ENCODE data around the gene UGCG.

DNA sequence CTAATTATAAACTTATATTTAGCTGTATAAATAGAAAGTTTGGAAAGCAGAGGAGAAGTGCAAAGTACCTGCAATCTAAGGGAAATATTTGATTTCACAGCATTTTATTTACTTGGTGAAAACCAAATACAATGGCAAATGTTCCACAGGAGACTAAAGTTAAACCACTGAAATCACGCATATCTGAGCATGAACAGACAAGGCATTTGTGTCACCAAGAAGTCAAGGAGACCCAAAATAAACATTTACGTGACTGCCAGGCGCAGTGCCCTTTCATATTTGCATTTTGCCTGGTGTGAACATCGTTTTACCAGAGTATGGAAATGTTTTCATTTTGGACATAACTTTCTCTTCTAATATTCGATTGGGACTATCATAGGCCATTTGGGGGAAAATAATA lies 20.6 kb downstream of the UGCG start:
- TF ChIP-seq EP300 (IDR thresholded peaks at IDR 0.05; ENCODE audit: borderline replicate concordance) (no peak), TAF1 (IDR thresholded peaks at IDR 0.05; ENCODE audit: low read depth) (no peak), RAD21 (IDR thresholded peaks at IDR 0.05; ENCODE audit: low read depth) (no peak), YY1 (IDR thresholded peaks at IDR 0.05; ENCODE audit: low read depth) (no peak), ZBTB7A (IDR thresholded peaks at IDR 0.05; ENCODE audit: low read depth) (no peak), EGR1 (IDR thresholded peaks at IDR 0.05) (no peak), FOXM1 (IDR thresholded peaks at IDR 0.05; ENCODE audit: borderline replicate concordance, low read depth) (no peak)
- TF ChIP-seq, protein P1, sequence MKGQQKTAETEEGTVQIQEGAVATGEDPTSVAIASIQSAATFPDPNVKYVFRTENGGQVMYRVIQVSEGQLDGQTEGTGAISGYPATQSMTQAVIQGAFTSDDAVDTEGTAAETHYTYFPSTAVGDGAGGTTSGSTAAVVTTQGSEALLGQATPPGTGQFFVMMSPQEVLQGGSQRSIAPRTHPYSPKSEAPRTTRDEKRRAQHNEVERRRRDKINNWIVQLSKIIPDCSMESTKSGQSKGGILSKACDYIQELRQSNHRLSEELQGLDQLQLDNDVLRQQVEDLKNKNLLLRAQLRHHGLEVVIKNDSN (IDR thresholded peaks at IDR 0.05): no peak
- TF ChIP-seq, protein P2, sequence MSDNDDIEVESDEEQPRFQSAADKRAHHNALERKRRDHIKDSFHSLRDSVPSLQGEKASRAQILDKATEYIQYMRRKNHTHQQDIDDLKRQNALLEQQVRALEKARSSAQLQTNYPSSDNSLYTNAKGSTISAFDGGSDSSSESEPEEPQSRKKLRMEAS (IDR thresholded peaks at IDR 0.05): no peak
